ACC112 (cell line): ENCODE measurements around the gene ABCC4.

Experiments
- H2AFZ ChIP-seq: fragments of 200-600 bp; sonication (generic); one replicate; pipeline ENCODE4 v1.6.0; 2017; ENCODE audit warnings: antibody characterized with exemption, low read length; ENCODE audit not compliant: unreplicated experiment
- H3K27ac ChIP-seq: fragments of 200-600 bp; sonication (generic); 2 replicates; pipeline ENCODE4 v1.5.1; 2014; ENCODE audit warnings: low read depth, mild to moderate bottlenecking, antibody characterized with exemption, low read length, moderate library complexity
- H3K27me3 ChIP-seq: fragments of 200-600 bp; sonication (generic); 2 replicates; pipeline ENCODE4 v1.6.1; 2014; ENCODE audit warnings: mild to moderate bottlenecking, antibody characterized with exemption, low read length, moderate library complexity, mixed read lengths; ENCODE audit not compliant: insufficient read depth
- H3K36me3 ChIP-seq: fragments of 200-600 bp; sonication (generic); 2 replicates; pipeline ENCODE4 v1.6.1; 2016; ENCODE audit warnings: mild to moderate bottlenecking, antibody characterized with exemption, low read length, moderate library complexity, mixed read lengths; ENCODE audit not compliant: insufficient read depth
- H3K4me1 ChIP-seq: fragments of 200-600 bp; sonication (generic); one replicate; pipeline ENCODE4 v1.6.1; 2016; ENCODE audit warnings: low read length, mixed read lengths; ENCODE audit not compliant: insufficient read depth, unreplicated experiment, control insufficient read depth
- H3K4me3 ChIP-seq: fragments of 200-600 bp; sonication (generic); 2 replicates; pipeline ENCODE4 v1.5.1; 2014; ENCODE audit warnings: mild to moderate bottlenecking, low read depth, low read length
- H3K79me2 ChIP-seq: fragments of 200-600 bp; sonication (generic); one replicate; pipeline ENCODE4 v1.6.0; 2016; ENCODE audit warnings: low read length; ENCODE audit not compliant: control insufficient read depth, unreplicated experiment, insufficient read depth

Gene ABCC4

GRCh38 chr13:95091755-95092154, 209.5 kb downstream of the ABCC4 start:
- no peak overlapping the region for H2AFZ ChIP-seq
- no peaks in the 10 kb centered on the region for H3K79me2 ChIP-seq
- H3K27ac ChIP-seq = no peak overlapping the region
- H3K4me3 ChIP-seq = no peak overlapping the region
- peaks cover 7% of the 10 kb centered on the region; the same call in 1 of the 2 replicates for H3K36me3 ChIP-seq
- peaks cover 9% of the 10 kb centered on the region for H3K4me1 ChIP-seq
- no peaks in the 10 kb centered on the region for H3K27me3 ChIP-seq

DNA sequence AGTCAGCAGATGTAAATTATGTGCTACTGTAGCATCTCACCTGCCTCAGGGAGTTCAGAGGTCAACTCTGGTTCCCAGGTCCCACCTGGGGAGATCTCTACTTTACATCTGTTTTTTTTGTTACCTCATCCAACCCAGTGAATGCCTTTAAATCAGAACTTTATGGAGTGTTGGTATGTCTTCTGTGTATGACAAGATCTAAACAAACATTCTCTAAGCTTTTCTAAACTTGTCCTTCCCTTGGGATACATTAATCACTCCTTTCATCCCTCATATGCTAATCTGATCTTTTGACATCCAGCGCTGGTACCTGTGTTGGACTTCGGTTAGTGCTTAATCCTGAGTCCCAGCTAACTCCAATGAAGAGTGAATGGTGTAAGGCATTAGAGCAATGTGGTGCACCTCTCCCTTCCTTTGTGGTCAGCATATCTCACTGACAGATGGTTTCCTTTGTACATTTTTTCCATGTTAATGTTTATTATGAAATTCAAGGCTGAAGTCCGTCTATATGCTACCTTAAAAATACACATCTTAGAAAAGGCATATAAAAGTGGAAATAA, 213.4 kb downstream of the ABCC4 start:
- no peaks in the 10 kb centered on the region for H3K79me2 ChIP-seq
- H3K4me3 ChIP-seq = no peak overlapping the region
- no peak overlapping the region for H3K27ac ChIP-seq
- no peaks in the 10 kb centered on the region for H3K27me3 ChIP-seq
- peaks cover 9% of the 10 kb centered on the region for H3K4me1 ChIP-seq
- H3K36me3 ChIP-seq = no peaks in the 10 kb centered on the region; the same call in 1 of the 2 replicates
- no peak overlapping the region for H2AFZ ChIP-seq

- no peak overlapping the region for H2AFZ ChIP-seq
- H3K4me1 ChIP-seq = peaks cover 9% of the 10 kb centered on the region
- H3K27ac ChIP-seq = no peak overlapping the region
- no peaks in the 10 kb centered on the region; the same call in 1 of the 2 replicates for H3K36me3 ChIP-seq
- H3K27me3 ChIP-seq = no peaks in the 10 kb centered on the region
- H3K4me3 ChIP-seq = no peak overlapping the region
- H3K79me2 ChIP-seq = no peaks in the 10 kb centered on the region
Observed at GRCh38 chr13:95086761-95087160, 214.5 kb downstream of the ABCC4 start.

DNA sequence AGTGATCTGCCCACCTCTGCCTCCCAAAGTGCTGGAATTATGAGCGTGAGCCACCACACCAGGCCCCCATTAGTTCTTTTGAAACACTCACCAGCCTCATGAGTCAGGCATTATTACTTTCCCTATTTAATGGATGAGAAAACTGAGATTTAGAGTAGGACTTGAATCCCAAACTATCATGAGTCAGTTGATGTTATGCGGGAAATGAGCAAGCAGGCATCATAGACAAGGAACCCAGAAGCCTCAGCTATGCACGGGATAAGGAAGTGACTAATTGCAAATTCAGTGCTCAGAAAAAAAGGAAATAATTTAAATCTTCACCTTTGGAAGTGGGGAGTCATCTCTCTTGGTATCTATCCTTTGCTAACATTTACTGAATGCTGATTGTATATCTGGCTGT, 217.5 kb downstream of the ABCC4 start:
- H3K27me3 ChIP-seq = no peaks in the 10 kb centered on the region
- peaks cover 9% of the 10 kb centered on the region for H3K4me1 ChIP-seq
- H2AFZ ChIP-seq = no peak overlapping the region
- H3K36me3 ChIP-seq = no peaks in the 10 kb centered on the region
- H3K4me3 ChIP-seq = no peak overlapping the region
- no peaks in the 10 kb centered on the region for H3K79me2 ChIP-seq
- peak overlapping the region; percentile 61 for H3K27ac ChIP-seq

- Histone ChIP-seq H3K4me3 (no peak overlapping the region), H3K36me3 (no peaks in the 10 kb centered on the region), H3K79me2 (no peaks in the 10 kb centered on the region), H3K4me1 (peaks cover 6% of the 10 kb centered on the region), H3K27ac (no peak overlapping the region), H2AFZ (no peak overlapping the region), H3K27me3 (no peaks in the 10 kb centered on the region)
Observed at GRCh38 chr13:95083066-95083465, 218.2 kb downstream of the ABCC4 start.

GRCh38 chr13:95075506-95075905, 225.7 kb downstream of the ABCC4 start:
- peaks cover 6% of the 10 kb centered on the region; the same call in 1 of the 2 replicates for H3K36me3 ChIP-seq
- no peaks in the 10 kb centered on the region for H3K79me2 ChIP-seq
- H3K4me1 ChIP-seq = no peaks in the 10 kb centered on the region
- H3K4me3 ChIP-seq = no peak overlapping the region
- H2AFZ ChIP-seq = no peak overlapping the region
- H3K27me3 ChIP-seq = no peaks in the 10 kb centered on the region
- no peak overlapping the region for H3K27ac ChIP-seq

DNA sequence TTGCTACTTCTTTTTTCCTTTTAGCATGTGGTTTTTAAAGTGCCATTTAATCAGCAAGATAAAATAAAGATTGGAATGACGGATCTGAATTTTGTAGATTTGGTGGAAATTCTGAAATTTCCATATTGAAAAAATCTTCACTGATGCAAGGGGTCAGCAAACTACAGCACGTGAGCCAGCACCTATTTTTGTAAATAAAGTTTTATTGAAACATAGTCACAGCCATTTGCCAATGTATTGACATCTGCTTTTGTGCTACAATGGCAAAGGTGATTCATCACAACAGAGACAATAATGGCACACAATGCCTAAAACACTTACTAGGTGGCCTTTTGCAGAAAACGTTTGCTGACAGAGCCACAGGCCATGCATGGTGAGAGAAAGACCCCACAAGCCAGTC, 226.4 kb downstream of the ABCC4 start:
- no peak overlapping the region for H3K4me3 ChIP-seq
- peaks cover 6% of the 10 kb centered on the region; the same call in 1 of the 2 replicates for H3K36me3 ChIP-seq
- no peaks in the 10 kb centered on the region for H3K4me1 ChIP-seq
- H3K79me2 ChIP-seq = no peaks in the 10 kb centered on the region
- H3K27ac ChIP-seq = no peak overlapping the region
- no peaks in the 10 kb centered on the region for H3K27me3 ChIP-seq
- no peak overlapping the region for H2AFZ ChIP-seq

DNA sequence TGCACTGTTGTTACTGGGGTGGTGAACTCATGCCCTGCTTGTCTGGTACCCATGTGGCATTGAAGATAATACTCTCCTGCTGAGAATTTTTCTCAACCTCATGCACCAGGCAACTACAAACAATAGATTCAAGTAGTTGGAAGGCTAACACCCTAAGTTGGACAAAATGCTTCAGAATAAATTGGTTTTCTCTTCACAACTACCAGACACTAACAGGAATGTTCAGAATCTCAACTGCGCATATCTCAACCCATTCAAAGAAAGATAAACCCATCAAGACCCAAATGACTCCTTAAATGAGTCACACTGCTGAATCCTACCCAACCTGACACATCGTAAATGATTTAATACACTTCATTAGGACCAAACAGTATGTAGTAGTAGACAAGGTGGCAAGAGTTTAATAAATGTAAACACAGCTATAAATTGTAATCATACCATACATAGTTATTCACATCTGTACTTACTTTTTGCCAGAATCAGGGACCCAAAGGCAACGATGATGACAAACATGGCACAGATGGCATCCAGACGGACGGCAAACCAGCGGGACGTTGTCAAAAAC, 227.4 kb downstream of the ABCC4 start:
- no peak overlapping the region for H3K27ac ChIP-seq
- H2AFZ ChIP-seq = no peak overlapping the region
- H3K79me2 ChIP-seq = no peaks in the 10 kb centered on the region
- no peak overlapping the region for H3K4me3 ChIP-seq
- no peaks in the 10 kb centered on the region for H3K27me3 ChIP-seq
- H3K4me1 ChIP-seq = no peaks in the 10 kb centered on the region
- H3K36me3 ChIP-seq = peaks cover 6% of the 10 kb centered on the region; the same call in 1 of the 2 replicates

DNA sequence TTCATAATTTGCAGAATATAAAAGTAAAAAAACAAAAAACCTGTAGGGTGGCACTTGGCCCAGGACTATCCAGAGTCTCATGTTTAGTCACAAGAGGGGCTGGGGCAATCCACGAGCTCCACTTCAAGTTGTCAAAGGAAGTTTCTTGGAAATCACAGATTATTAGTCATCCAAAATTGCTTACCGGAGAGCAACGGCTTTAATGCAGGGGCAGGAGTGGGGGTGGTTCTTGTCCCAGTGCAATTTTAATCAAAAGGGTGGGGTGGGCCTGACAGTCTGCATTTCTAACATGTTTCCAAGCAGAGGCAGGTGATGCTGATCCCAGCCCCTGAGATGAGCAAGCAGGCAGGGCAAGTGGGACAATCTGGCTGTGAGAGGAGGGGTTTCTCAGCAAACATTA, 233.9 kb downstream of the ABCC4 start:
- Histone ChIP-seq H3K4me3 (no peak overlapping the region), H3K36me3 (peaks cover 6% of the 10 kb centered on the region; the same call in 1 of the 2 replicates), H3K79me2 (no peaks in the 10 kb centered on the region), H2AFZ (no peak overlapping the region), H3K27me3 (no peaks in the 10 kb centered on the region), H3K27ac (no peak overlapping the region), H3K4me1 (peaks cover 10% of the 10 kb centered on the region)

GRCh38 chr13:95060014-95060519, 241.2 kb downstream of the ABCC4 start:
- Histone ChIP-seq H3K4me1 (no peaks in the 10 kb centered on the region), H3K4me3 (no peak overlapping the region), H2AFZ (no peak overlapping the region)

DNA sequence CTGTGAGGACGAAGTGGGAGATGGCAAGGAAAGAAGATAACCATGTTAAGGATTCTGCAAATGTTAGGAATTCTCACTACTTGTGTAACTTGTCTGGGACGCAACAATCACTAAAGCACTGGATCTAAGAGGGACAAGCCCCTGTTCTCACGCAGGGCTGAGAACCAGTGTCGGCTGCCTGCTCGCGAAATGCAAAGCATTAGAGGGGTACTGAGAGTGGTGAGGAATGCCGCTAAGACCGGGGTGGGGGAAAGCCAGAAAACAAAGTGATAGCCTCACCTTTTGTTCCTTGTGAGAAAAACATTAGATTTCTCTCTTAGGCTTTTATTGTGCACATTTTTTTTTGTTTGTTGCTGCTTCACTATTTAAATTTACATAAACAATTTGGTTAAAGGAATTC, 241.9 kb downstream of the ABCC4 start:
- no peaks in the 10 kb centered on the region for H3K27me3 ChIP-seq
- no peaks in the 10 kb centered on the region for H3K4me1 ChIP-seq
- no peaks in the 10 kb centered on the region for H3K36me3 ChIP-seq
- no peak overlapping the region for H3K27ac ChIP-seq
- no peaks in the 10 kb centered on the region for H3K79me2 ChIP-seq
- H2AFZ ChIP-seq = no peak overlapping the region
- no peak overlapping the region for H3K4me3 ChIP-seq

More at GRCh38 chr13:95060014-95060519, 241.2 kb downstream of the ABCC4 start:
- Histone ChIP-seq H3K79me2 (no peaks in the 10 kb centered on the region), H3K27me3 (no peaks in the 10 kb centered on the region), H3K27ac (no peak overlapping the region), H3K36me3 (no peaks in the 10 kb centered on the region)
